OCI-LY1 (cell line): Measurements from ENCODE around the gene RHBDL1.
A peak's percentile ranks its signal among the peaks of the same experiment; 100 is the strongest.
"Not testable (repeated sequence)": the region's sequence is repeated elsewhere in the genome, so short reads cannot be mapped to it uniquely, and the experiment has no call there.

ENCODE experiments used
- H2AFZ ChIP-seq: fragments of 200-600 bp; sonication (generic), shearing (Covaris generic); 2 replicates; pipeline ENCODE4 v1.6.0; 2014; ENCODE audit warnings: antibody characterized with exemption, mild to moderate bottlenecking, low read length
- H3F3A ChIP-seq: fragments of 200-600 bp; sonication (generic), shearing (Covaris generic); 2 replicates; pipeline ENCODE4 v1.6.0; 2014; ENCODE audit warnings: mild to moderate bottlenecking, antibody characterized with exemption, low read length, moderate library complexity; ENCODE audit not compliant: insufficient read depth
- H3K27ac ChIP-seq: fragments of 200-600 bp; sonication (generic); 2 replicates; pipeline ENCODE4 v1.5.1; 2014; ENCODE audit warnings: low read length, mixed run types, mild to moderate bottlenecking, low read depth; ENCODE audit not compliant: poor library complexity, severe bottlenecking
- H3K27me3 ChIP-seq: fragments of 200-600 bp; sonication (generic); 2 replicates; pipeline ENCODE4 v1.6.0; 2014; ENCODE audit warnings: antibody characterized with exemption, mild to moderate bottlenecking, low read length, moderate library complexity; ENCODE audit not compliant: insufficient read depth
- H3K36me3 ChIP-seq: fragments of 200-600 bp; sonication (generic); 2 replicates; pipeline ENCODE4 v1.6.1; 2014; ENCODE audit warnings: mild to moderate bottlenecking, antibody characterized with exemption, low read length, moderate library complexity, mixed read lengths; ENCODE audit not compliant: insufficient read depth
- H3K4me1 ChIP-seq: fragments of 200-600 bp; sonication (generic); 2 replicates; pipeline ENCODE4 v1.5.1; 2014; ENCODE audit warnings: mild to moderate bottlenecking, low read length, moderate library complexity; ENCODE audit not compliant: insufficient read depth, severe bottlenecking
- H3K4me2 ChIP-seq: fragments of 200-600 bp; sonication (generic), shearing (Covaris generic); 2 replicates; pipeline ENCODE4 v1.6.1; 2014; ENCODE audit warnings: low read length
- H3K4me3 ChIP-seq: fragments of 200-600 bp; sonication (generic); 2 replicates; pipeline ENCODE4 v1.5.1; 2014; ENCODE audit warnings: low read length, low read depth, mild to moderate bottlenecking, mixed read lengths; ENCODE audit not compliant: poor library complexity, severe bottlenecking
- H3K79me2 ChIP-seq: fragments of 200-600 bp; shearing (Covaris generic); 2 replicates; pipeline ENCODE4 v1.6.1; 2016; ENCODE audit warnings: mixed run types, low read length, mixed read lengths; ENCODE audit not compliant: insufficient read depth
- H3K9ac ChIP-seq: fragments of 200-600 bp; sonication (generic), shearing (Covaris generic); 2 replicates; pipeline ENCODE4 v1.6.1; 2014; ENCODE audit warnings: mild to moderate bottlenecking, low read length, mixed read lengths
- H3K9me2 ChIP-seq: fragments of 200-600 bp; sonication (generic), shearing (Covaris generic); 2 replicates; pipeline ENCODE4 v1.6.1; 2014; ENCODE audit warnings: low read depth, mild to moderate bottlenecking, low read length, mixed read lengths
- H3K9me3 ChIP-seq: fragments of 200-600 bp; shearing (Covaris generic); 2 replicates; pipeline ENCODE4 v1.6.1; 2014; ENCODE audit warnings: low read length, mixed read lengths
- H4K20me1 ChIP-seq: fragments of 200-600 bp; sonication (generic), shearing (Covaris generic); 2 replicates; pipeline ENCODE4 v1.6.0; 2016; ENCODE audit warnings: mild to moderate bottlenecking, low read length; ENCODE audit not compliant: insufficient read depth
- CTCF ChIP-seq: fragments of 200-600 bp; sonication (generic), shearing (Covaris generic); IDR thresholded peaks from 2 replicates; pipeline ENCODE4 v1.5.1; 2017; ENCODE audit warnings: mild to moderate bottlenecking, antibody characterized with exemption, low read length, moderate library complexity, mixed read lengths
- EZH2 ChIP-seq: fragments of 200-600 bp; sonication (generic), shearing (Covaris generic); IDR thresholded peaks from 2 replicates; pipeline ENCODE4 v1.8.0; 2017; ENCODE audit warnings: borderline replicate concordance, mixed run types, mild to moderate bottlenecking, antibody characterized with exemption, low read length, moderate library complexity, mixed read lengths

Gene RHBDL1

GRCh38 chr16:687499-687898 is 12.0 kb downstream of the RHBDL1 start:
- no peaks in the 10 kb centered on the region for H3F3A ChIP-seq
- H4K20me1 ChIP-seq, result no peaks in the 10 kb centered on the region
- no peak overlapping the region for H3K4me3 ChIP-seq
- no peak overlapping the region for H3K9ac ChIP-seq
- TF ChIP-seq EZH2 (no peak), CTCF (no peak)
- H3K36me3 ChIP-seq, result peaks cover 24% of the 10 kb centered on the region
- no peaks in the 10 kb centered on the region for H3K9me2 ChIP-seq
- no peaks in the 10 kb centered on the region for H3K9me3 ChIP-seq
- no peak overlapping the region for H2AFZ ChIP-seq
- no peak overlapping the region for H3K4me2 ChIP-seq
- H3K27me3 ChIP-seq, result no peaks in the 10 kb centered on the region
- no peak overlapping the region for H3K27ac ChIP-seq
- peaks cover 42% of the 10 kb centered on the region for H3K4me1 ChIP-seq
- no peaks in the 10 kb centered on the region for H3K79me2 ChIP-seq

- Histone ChIP-seq H3K27me3 (no peaks in the 10 kb centered on the region; the same call in 1 of the 2 replicates), H3K4me2 (peak overlapping the region; percentile 95), H3K9ac (peak overlapping the region; percentile 94), H2AFZ (no peak overlapping the region), H3K9me2 (no peaks in the 10 kb centered on the region), H3K9me3 (no peaks in the 10 kb centered on the region), H3K36me3 (peaks cover 16% of the 10 kb centered on the region; the same call in 1 of the 2 replicates), H4K20me1 (no peaks in the 10 kb centered on the region), H3K79me2 (no peaks in the 10 kb centered on the region), H3F3A (no peaks in the 10 kb centered on the region), H3K4me3 (peak overlapping the region; percentile 91), H3K4me1 (peaks cover 37% of the 10 kb centered on the region), H3K27ac (no peak overlapping the region)
- TF ChIP-seq CTCF (no peak), EZH2 (no peak)
These were observed 13.9 kb downstream of the RHBDL1 start for GRCh38 chr16:689175-689897.

- not testable (repeated sequence) for H3K9me3 ChIP-seq, H3K36me3 ChIP-seq, H3F3A ChIP-seq, H3K4me2 ChIP-seq, H3K79me2 ChIP-seq, H4K20me1 ChIP-seq, H3K9me2 ChIP-seq, H3K4me3 ChIP-seq, H3K27ac ChIP-seq, H2AFZ ChIP-seq, H3K9ac ChIP-seq, H3K27me3 ChIP-seq
- peaks cover 41% of the 10 kb centered on the region for H3K4me1 ChIP-seq
These were observed 15.8 kb downstream of the RHBDL1 start for GRCh38 chr16:691242-691641.
